ENCODE results near the gene LPIN1. TPM values are rescaled to one million over a fixed set of nuclear protein-coding genes. Genes with fewer than 3 reads are reported as not detected.

Gene LPIN1
- total and polyA plus RNA-seq, 2 of the 13 experiments (the other 11 are each of a cell fraction or from before 2014, with no cell fraction given) = 9.7 to 19.4 TPM

DNA sequence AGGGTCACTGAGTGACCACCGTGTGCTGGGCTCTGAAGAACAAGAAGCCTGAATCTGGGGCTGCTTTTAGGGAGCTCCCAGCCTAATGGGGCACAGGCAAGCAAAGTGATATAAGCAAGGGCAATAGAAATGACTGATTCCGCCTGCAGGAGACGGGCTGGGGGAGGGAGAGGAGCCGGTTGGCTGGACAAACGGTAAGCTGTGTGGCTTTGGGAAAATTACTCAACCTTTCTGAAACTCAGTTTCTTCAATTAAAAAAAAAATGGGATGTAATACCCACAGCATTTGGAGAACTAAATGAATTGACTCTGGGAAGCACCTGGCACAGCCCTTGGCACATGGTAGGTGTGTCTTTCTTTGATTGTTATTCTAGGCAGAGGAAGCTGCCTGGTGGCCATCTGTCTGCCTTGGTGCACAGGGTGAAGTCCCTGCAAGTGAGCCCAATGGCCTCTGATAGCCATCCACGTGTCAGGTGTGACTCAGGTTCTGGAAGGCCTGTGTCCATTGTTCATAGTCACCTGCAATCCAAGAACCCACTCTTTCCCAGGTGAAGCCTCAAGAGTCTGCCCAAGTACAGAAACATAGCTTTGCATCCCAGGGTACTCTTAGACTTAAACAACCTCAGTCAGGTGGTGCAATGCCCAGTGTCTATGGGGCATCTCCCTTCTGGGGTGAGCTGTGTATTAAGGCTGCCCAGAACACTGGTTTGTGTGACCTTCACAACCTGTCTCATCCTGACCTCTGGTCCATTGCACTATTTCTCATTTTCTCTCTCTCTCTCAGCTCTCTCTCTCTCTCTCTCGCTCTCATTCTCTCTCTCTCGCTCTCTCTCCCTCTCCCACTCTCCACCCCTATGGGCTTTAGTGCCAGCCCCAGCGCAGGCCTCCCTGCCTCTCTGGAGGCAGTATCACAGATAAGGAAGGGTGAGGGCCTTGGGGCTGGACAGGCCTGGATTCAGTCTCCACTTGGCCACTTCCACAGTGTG is 46.5 kb upstream of the LPIN1 start (continued):
- TF ChIP-seq ZNF703 (CRISPR knock-in tag; IDR thresholded peaks at IDR 0.05; ENCODE audit: borderline replicate concordance) = no peak
- TF ChIP-seq ZMYM3 (CRISPR knock-in tag; IDR thresholded peaks at IDR 0.05) = 0 out of 2 replicates have a peak, but pooled peaks have one; percentile 12

DNA sequence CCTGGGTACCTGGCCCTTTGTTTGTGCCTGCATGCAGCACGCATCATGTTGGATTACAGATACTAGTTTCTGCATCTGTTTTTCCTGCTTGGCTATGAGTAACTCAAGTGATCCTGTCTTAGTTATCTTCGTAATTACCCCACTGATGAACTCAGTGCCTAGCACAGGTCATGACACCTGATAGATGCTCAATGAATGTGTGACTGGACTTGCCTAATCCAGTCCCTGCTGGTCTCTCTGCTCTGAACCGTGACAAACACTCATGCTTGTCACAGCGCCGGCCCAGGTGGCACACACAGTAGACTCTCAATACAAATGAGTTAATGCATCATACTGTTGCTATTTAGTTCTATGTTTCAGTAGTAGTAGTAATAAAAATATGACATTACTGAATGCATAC is 45.2 kb upstream of the LPIN1 start:
- H4K20me1 ChIP-seq (ENCODE audit: insufficient read depth, low read length) = no peaks in the 10 kb centered on the region
- no peak overlapping the region for H3K4me2 ChIP-seq (ENCODE audit: low read depth, low read length)
- H3K4me3 ChIP-seq (replicated peaks in 1 of 3; ENCODE audit: insufficient read depth in 1 of 3, low read depth in 2 of 3, low read length in 3 of 3) = no peak overlapping the region
- peaks cover 5 to 14% of the 10 kb centered on the region in 2 experiments; a peak in 3 of 5 replicates for H3K27me3 ChIP-seq (ENCODE audit: control insufficient read depth in 1 of 2, insufficient read depth in 2 of 2, low read length in 2 of 2)
- in situ Hi-C loops (cut with HindIII; ENCODE audit: extremely low pct_ligation_motif_present, low pct_unique_long_range_greater_than_20kb) (no loop called here), intact Hi-C loops (cut with micrococcal nuclease; ENCODE audit: unreplicated experiment) (no loop called here)
- CTCF ChIA-PET (ENCODE audit: low intra/inter-chr PET ratio, low total read pairs) = no interaction called here
- H3K36me3 ChIP-seq (replicated peaks in 1 of 2; ENCODE audit: control insufficient read depth in 1 of 2, insufficient read depth in 2 of 2, low read length in 2 of 2) = no peaks in the 10 kb centered on the region
- ATAC-seq (no peak), DNase-seq (ENCODE audit: low spot score) (no peak), FAIRE-seq (no peak)
- no peaks in the 10 kb centered on the region for H3K9me3 ChIP-seq (ENCODE audit: low read length)
- no peak overlapping the region for H2AFZ ChIP-seq (ENCODE audit: low read length)
- BruUV-seq (replicated peaks) = no TSS peak
- peaks cover 54% of the 10 kb centered on the region for H3K4me1 ChIP-seq (ENCODE audit: insufficient read depth, low read length)
- no peak overlapping the region for H3K9ac ChIP-seq (ENCODE audit: insufficient read depth, low read depth, low read length)
- 21% methylated on average over 5 of the region's 5 CpGs for WGBS (ENCODE audit: low lambda C conversion rate)
- no peak overlapping the region for H3K27ac ChIP-seq (ENCODE audit: extremely low read length, insufficient read depth, low read length)
- POLR2A ChIA-PET = no interaction called here
- no peaks in the 10 kb centered on the region for H3K79me2 ChIP-seq (ENCODE audit: insufficient read depth, low read length)
- TF ChIP-seq KDM5A (IDR thresholded peaks at IDR 0.05; ENCODE audit: borderline replicate concordance, low read length) = no peak
- TF ChIP-seq MIER3 (CRISPR knock-in tag; IDR thresholded peaks at IDR 0.05; ENCODE audit: borderline replicate concordance) = no peak
- TF ChIP-seq ZNF232 (CRISPR knock-in tag; IDR thresholded peaks at IDR 0.05; ENCODE audit: borderline replicate concordance) = no peak
- no peak for TF ChIP-seq EP300 (IDR thresholded peaks at IDR 0.05; ENCODE audit: low read depth in 2 of 2, low read length in 2 of 2)
- no peak for TF ChIP-seq EP300 (CRISPR knock-in tag; IDR thresholded peaks at IDR 0.05; ENCODE audit: borderline replicate concordance)
- no peak for TF ChIP-seq MTF2 (CRISPR knock-in tag; IDR thresholded peaks at IDR 0.05; ENCODE audit: borderline replicate concordance)
- no peak for TF ChIP-seq SKI (IDR thresholded peaks at IDR 0.05; ENCODE audit: partially characterized antibody)
- no peak for TF ChIP-seq ZFP90 (CRISPR knock-in tag; IDR thresholded peaks at IDR 0.05; ENCODE audit: borderline replicate concordance)
- TF ChIP-seq, protein P1, sequence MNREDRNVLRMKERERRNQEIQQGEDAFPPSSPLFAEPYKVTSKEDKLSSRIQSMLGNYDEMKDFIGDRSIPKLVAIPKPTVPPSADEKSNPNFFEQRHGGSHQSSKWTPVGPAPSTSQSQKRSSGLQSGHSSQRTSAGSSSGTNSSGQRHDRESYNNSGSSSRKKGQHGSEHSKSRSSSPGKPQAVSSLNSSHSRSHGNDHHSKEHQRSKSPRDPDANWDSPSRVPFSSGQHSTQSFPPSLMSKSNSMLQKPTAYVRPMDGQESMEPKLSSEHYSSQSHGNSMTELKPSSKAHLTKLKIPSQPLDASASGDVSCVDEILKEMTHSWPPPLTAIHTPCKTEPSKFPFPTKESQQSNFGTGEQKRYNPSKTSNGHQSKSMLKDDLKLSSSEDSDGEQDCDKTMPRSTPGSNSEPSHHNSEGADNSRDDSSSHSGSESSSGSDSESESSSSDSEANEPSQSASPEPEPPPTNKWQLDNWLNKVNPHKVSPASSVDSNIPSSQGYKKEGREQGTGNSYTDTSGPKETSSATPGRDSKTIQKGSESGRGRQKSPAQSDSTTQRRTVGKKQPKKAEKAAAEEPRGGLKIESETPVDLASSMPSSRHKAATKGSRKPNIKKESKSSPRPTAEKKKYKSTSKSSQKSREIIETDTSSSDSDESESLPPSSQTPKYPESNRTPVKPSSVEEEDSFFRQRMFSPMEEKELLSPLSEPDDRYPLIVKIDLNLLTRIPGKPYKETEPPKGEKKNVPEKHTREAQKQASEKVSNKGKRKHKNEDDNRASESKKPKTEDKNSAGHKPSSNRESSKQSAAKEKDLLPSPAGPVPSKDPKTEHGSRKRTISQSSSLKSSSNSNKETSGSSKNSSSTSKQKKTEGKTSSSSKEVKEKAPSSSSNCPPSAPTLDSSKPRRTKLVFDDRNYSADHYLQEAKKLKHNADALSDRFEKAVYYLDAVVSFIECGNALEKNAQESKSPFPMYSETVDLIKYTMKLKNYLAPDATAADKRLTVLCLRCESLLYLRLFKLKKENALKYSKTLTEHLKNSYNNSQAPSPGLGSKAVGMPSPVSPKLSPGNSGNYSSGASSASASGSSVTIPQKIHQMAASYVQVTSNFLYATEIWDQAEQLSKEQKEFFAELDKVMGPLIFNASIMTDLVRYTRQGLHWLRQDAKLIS (CRISPR knock-in tag; IDR thresholded peaks at IDR 0.05) = no peak
- TF ChIP-seq MYC (CRISPR knock-in tag; IDR thresholded peaks at IDR 0.05; ENCODE audit: borderline replicate concordance) = no peak
- TF ChIP-seq IRF2 (CRISPR knock-in tag; IDR thresholded peaks at IDR 0.05) = no peak
- no peak for TF ChIP-seq ZNF333 (CRISPR knock-in tag; IDR thresholded peaks at IDR 0.05; ENCODE audit: borderline replicate concordance)
- no peak for TF ChIP-seq ZNF546 (CRISPR knock-in tag; conservative IDR thresholded peaks at IDR 0.05)
- no peak for TF ChIP-seq ONECUT2 (CRISPR knock-in tag; IDR thresholded peaks at IDR 0.05)
- no peak for TF ChIP-seq ZNF879 (CRISPR knock-in tag; IDR thresholded peaks at IDR 0.05)
- no peak for TF ChIP-seq HMG20A (CRISPR knock-in tag; IDR thresholded peaks at IDR 0.05; ENCODE audit: borderline replicate concordance)
- TF ChIP-seq, protein P2, sequence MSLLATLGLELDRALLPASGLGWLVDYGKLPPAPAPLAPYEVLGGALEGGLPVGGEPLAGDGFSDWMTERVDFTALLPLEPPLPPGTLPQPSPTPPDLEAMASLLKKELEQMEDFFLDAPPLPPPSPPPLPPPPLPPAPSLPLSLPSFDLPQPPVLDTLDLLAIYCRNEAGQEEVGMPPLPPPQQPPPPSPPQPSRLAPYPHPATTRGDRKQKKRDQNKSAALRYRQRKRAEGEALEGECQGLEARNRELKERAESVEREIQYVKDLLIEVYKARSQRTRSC (CRISPR knock-in tag; IDR thresholded peaks at IDR 0.05; ENCODE audit: low read depth) = no peak
